A673 (cell line): ENCODE results near the gene ADAMTS19. TPM values are rescaled to one million over a fixed set of nuclear protein-coding genes. Genes with fewer than 3 reads are reported as not detected.

Experiments used
- BruUV-seq: library from RNA; stranded (reverse); fragments of 400-500 nt; replicated peaks from 2 replicates; lab custom pipeline; 2021; lab: Mats Ljungman, UMichigan
- CTCF ChIA-PET: fragments of 300-600 bp; sonication (Branson Sonifier 250); formaldehyde crosslinking; loops from one replicate; lab custom pipeline; 2022; ENCODE audit warnings: antibody characterized with exemption; lab: Charles Lee
- POLR2A ChIA-PET: fragments of 300-600 bp; sonication (Branson Sonifier 250); formaldehyde crosslinking; loops from one replicate; lab custom pipeline; 2022; ENCODE audit warnings: antibody characterized with exemption; ENCODE audit not compliant: low non-redundant PET; lab: Charles Lee
- DNase-seq: peaks from one replicate; pipeline ENCODE4 v3.0.0-alpha.2; 2015; ENCODE audit warnings: low spot score
- H3K27ac ChIP-seq: fragments of 200-600 bp; sonication (generic); 2 replicates; pipeline ENCODE4 v1.5.1; 2016; ENCODE audit warnings: mixed run types, low read depth, mild to moderate bottlenecking, mixed read lengths, antibody characterized with exemption, low read length; ENCODE audit not compliant: poor library complexity, severe bottlenecking
- H3K27me3 ChIP-seq: fragments of 200-600 bp; sonication (generic); replicated peaks from 2 replicates; pipeline ENCODE4 v1.6.1; 2017; ENCODE audit warnings: mixed run types, low read depth, mild to moderate bottlenecking, mixed read lengths, antibody characterized with exemption, low read length; ENCODE audit not compliant: insufficient read depth, poor library complexity
- H3K36me3 ChIP-seq: fragments of 200-600 bp; sonication (generic); 2 replicates; pipeline ENCODE4 v1.6.1; 2016; ENCODE audit warnings: mixed run types, mild to moderate bottlenecking, mixed read lengths, antibody characterized with exemption, low read length; ENCODE audit not compliant: insufficient read depth, poor library complexity, severe bottlenecking
- H3K4me1 ChIP-seq: fragments of 200-600 bp; sonication (generic); 2 replicates; pipeline ENCODE4 v1.6.1; 2017; ENCODE audit warnings: mixed run types, mild to moderate bottlenecking, mixed read lengths, antibody characterized with exemption, low read length; ENCODE audit not compliant: insufficient read depth, poor library complexity, severe bottlenecking
- H3K4me3 ChIP-seq: fragments of 200-600 bp; sonication (generic); 2 replicates; pipeline ENCODE4 v1.5.1; 2016; ENCODE audit warnings: low read depth, mixed run types, mild to moderate bottlenecking, mixed read lengths, low read length; ENCODE audit not compliant: poor library complexity, severe bottlenecking
- H3K9me3 ChIP-seq: fragments of 200-600 bp; sonication (generic); 2 replicates; pipeline ENCODE4 v1.6.1; 2016; ENCODE audit warnings: mixed run types, low read depth, mild to moderate bottlenecking, mixed read lengths, antibody characterized with exemption, low read length; ENCODE audit not compliant: poor library complexity, severe bottlenecking
- CTCF ChIP-seq: fragments of 300-800, 200-600 bp; sonication (generic); conservative IDR thresholded peaks from 2 replicates; pipeline ENCODE4 v1.5.1; 2017; ENCODE audit warnings: low read depth, mild to moderate bottlenecking, antibody characterized with exemption, low read length, moderate library complexity, mixed read lengths
- EZH2 ChIP-seq: fragments of 200-600 bp; sonication (generic); IDR thresholded peaks from 2 replicates; pipeline ENCODE4 v1.6.1; 2017; ENCODE audit warnings: borderline replicate concordance, low read depth, mild to moderate bottlenecking, mixed read lengths, antibody characterized with exemption, low read length; ENCODE audit not compliant: poor library complexity, severe bottlenecking
- intact Hi-C: fragments of 100-400 bp; cut with micrococcal nuclease; formaldehyde crosslinking; loops from one replicate; pipeline ENCODE4 v1.10.0; 2022; ENCODE audit not compliant: unreplicated experiment
- total RNA-seq: library from RNA; stranded (reverse); gene quantifications from 2 replicates; pipeline ENCODE4 v1.2.3, GENCODE V29; 2021

The ADAMTS19 gene
- total RNA-seq, 1 experiment from 2014 or later: not detected

GRCh38 chr5:129617206-129617605, 157.1 kb downstream of the ADAMTS19 start:
- ChIA-PET POLR2A (no interaction called here), CTCF (no interaction called here)
- H3K36me3 ChIP-seq: no peaks in the 10 kb centered on the region
- H3K4me1 ChIP-seq: no peaks in the 10 kb centered on the region
- no peak for DNase-seq
- peaks cover 3% of the 10 kb centered on the region for H3K27me3 ChIP-seq
- no peak for TF ChIP-seq CTCF
- no peak for TF ChIP-seq EZH2
- H3K4me3 ChIP-seq: no peak overlapping the region
- intact Hi-C loops: no loop called here
- no TSS peak for BruUV-seq
- no peaks in the 10 kb centered on the region for H3K9me3 ChIP-seq
- no peak overlapping the region for H3K27ac ChIP-seq

GRCh38 chr5:129619782-129620181, 159.7 kb downstream of the ADAMTS19 start:
- intact Hi-C loops: no loop called here
- Histone ChIP-seq H3K4me3 (no peak overlapping the region), H3K36me3 (no peaks in the 10 kb centered on the region), H3K27ac (no peak overlapping the region), H3K4me1 (no peaks in the 10 kb centered on the region), H3K9me3 (no peaks in the 10 kb centered on the region), H3K27me3 (peaks cover 3% of the 10 kb centered on the region)
- CTCF ChIA-PET: no interaction called here
- no peak for DNase-seq
- no TSS peak for BruUV-seq
- TF ChIP-seq EZH2 (no peak), CTCF (no peak)
- POLR2A ChIA-PET: no interaction called here

- TF ChIP-seq EZH2 (no peak), CTCF (no peak)
- H3K27me3 ChIP-seq: peaks cover 3% of the 10 kb centered on the region
- CTCF ChIA-PET: no interaction called here
- no peaks in the 10 kb centered on the region for H3K4me1 ChIP-seq
- no peaks in the 10 kb centered on the region for H3K36me3 ChIP-seq
- POLR2A ChIA-PET: no interaction called here
- H3K9me3 ChIP-seq: no peaks in the 10 kb centered on the region
- no TSS peak for BruUV-seq
- no peak overlapping the region for H3K27ac ChIP-seq
- no peak for DNase-seq
- intact Hi-C loops: no loop called here
- no peak overlapping the region for H3K4me3 ChIP-seq
Observed at GRCh38 chr5:129622531-129622930, 162.4 kb downstream of the ADAMTS19 start.
